Gastrocnemius medialis (tissue), 4 donors: ENCODE results near the gene RCN2. TPM values are rescaled to one million over a fixed set of nuclear protein-coding genes. Genes with fewer than 3 reads are reported as not detected.
"Not testable (repeated sequence)": the region's sequence is repeated elsewhere in the genome, so short reads cannot be mapped to it uniquely, and the experiment has no call there.

Source experiments
- ATAC-seq, 2 donors: fragments of 150-250 bp; one replicate each; pipeline ENCODE4 v1.9.1; 2016
- DNase-seq, 2 donors: peaks; one replicate each; pipeline ENCODE4 v3.0.0-alpha.2; 2019
- H3K27ac ChIP-seq, 4 donors: fragments of 200-600 bp; sonication (generic); 1 replicate in 1 of 4; 2 replicates in 3 of 4; pipeline ENCODE4 v1.5.1; 2016 to 2018; ENCODE audit warnings: mild to moderate bottlenecking in 2 of 4, moderate library complexity in 1 of 4
- H3K27me3 ChIP-seq, 3 donors: fragments of 200-600 bp; sonication (generic) in 2 of 3; 1 replicate in 1 of 3; 2 replicates in 2 of 3; pipeline versions ENCODE4 v1.5.1 to v1.6.0; 2016 to 2019; ENCODE audit warnings: mild to moderate bottlenecking in 1 of 3, moderate library complexity in 1 of 3
- H3K36me3 ChIP-seq, 2 donors: fragments of 200-600 bp; sonication (generic) in 1 of 2; one replicate each; pipeline ENCODE4 v1.5.1; 2017 to 2018
- H3K4me1 ChIP-seq, 2 donors: fragments of 200-600 bp; sonication (generic) in 1 of 2; one replicate each; pipeline ENCODE4 v1.5.1; 2016 to 2017; ENCODE audit warnings: mild to moderate bottlenecking in 2 of 2
- H3K4me3 ChIP-seq, 4 donors: fragments of 200-600 bp; sonication (generic) in 3 of 4; 1 replicate in 1 of 4; 2 replicates in 3 of 4; pipeline ENCODE4 v1.5.1; 2016 to 2019; ENCODE audit warnings: mild to moderate bottlenecking in 2 of 4
- H3K9me3 ChIP-seq, 3 donors: fragments of 200-600 bp; sonication (generic) in 2 of 3; 1 replicate in 1 of 3; 2 replicates in 2 of 3; pipeline ENCODE4 v1.5.1; 2016 to 2019
- POLR2A ChIP-seq, 2 donors: fragments of 450-650 bp; IDR thresholded peaks; one replicate each; pipeline ENCODE4 v1.6.1; 2017; ENCODE audit warnings: antibody characterized with exemption in 2 of 2, mild to moderate bottlenecking in 2 of 2, moderate library complexity in 2 of 2
- in situ Hi-C, 4 donors: fragments of 200-750 bp; cut with MboI; loops; one replicate each; pipeline versions ENCODE4 v1.15.0 to v1.8.0; 2017; ENCODE audit warnings: low sequenced_read_pairs in 4 of 4
- intact Hi-C: fragments of 100-400 bp; cut with DNase I; formaldehyde crosslinking; loops from one replicate; pipeline ENCODE4 v1.15.1; 2023; ENCODE audit warnings: low total_unique reads
- total RNA-seq, 4 donors: library from RNA; depleted of rRNA; stranded (reverse); fragments of >200 nt; gene quantifications; one replicate each; pipeline versions ENCODE4 v1.1.0 to v1.2.3, GENCODE V29; 2016
- TF ChIP-seq, protein P1 (sequence below), 5 experiments: fragments of 450-650 bp in 3 of 5; fragments of 200-600 bp in 2 of 5; sonication (generic) in 2 of 5; IDR thresholded peaks in 4 of 5; conservative IDR thresholded peaks in 1 of 5; 1 replicate in 4 of 5; 2 replicates in 1 of 5; pipeline ENCODE4 v1.5.1; 2016 to 2019; ENCODE audit warnings: antibody characterized with exemption in 5 of 5, mild to moderate bottlenecking in 3 of 5, moderate library complexity in 3 of 5

Gene RCN2, protein sequence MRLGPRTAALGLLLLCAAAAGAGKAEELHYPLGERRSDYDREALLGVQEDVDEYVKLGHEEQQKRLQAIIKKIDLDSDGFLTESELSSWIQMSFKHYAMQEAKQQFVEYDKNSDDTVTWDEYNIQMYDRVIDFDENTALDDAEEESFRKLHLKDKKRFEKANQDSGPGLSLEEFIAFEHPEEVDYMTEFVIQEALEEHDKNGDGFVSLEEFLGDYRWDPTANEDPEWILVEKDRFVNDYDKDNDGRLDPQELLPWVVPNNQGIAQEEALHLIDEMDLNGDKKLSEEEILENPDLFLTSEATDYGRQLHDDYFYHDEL
- 10 to 100 TPM; 23.2 to 32.2 (median 30.4) TPM for total RNA-seq

DNA sequence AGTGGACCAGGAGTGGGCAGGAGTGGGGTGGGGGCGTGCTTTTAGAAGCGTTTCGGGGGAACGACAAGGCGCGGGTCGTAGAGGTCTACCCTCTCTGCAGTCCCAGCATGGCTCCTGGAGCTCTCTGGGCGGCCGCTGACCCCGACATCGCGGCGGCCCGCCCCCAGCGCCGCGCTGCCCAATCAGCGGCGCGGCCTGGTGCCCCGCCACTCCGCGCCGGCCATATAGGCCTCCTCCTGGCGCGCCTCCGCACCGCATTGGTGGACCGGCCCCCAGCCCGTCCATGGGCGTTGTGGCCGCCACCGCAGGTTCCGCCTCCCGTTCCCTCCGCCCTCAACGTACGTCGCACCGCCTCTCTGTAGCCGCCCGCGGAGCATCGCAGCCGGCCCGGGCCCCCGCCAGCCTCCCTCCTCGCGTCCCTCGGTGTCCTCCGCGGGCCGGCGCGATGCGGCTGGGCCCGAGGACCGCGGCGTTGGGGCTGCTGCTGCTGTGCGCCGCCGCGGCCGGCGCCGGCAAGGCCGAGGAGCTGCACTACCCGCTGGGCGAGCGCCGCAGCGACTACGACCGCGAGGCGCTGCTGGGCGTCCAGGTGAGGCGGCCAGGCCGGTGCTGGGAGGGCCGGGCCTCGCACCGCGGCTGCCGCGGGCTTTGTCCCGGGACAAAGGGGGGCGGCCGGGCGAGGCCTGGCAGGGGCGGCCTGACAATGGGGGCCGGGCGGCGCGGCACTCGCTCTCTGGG, at the start of gene RCN2:
TSS of gene RCN2 (plus strand) at position 353 of the 738 bp plus-strand sequence. CDS start at position 446, 93 bp downstream.
- peak; percentile 97 to 99 for ATAC-seq
- Histone ChIP-seq H3K4me1 (peaks cover 14 to 15% of the 10 kb centered on the region in 2 donors), H3K27me3 (no peaks in the 10 kb centered on the region), H3K27ac (peak within 1 kb of the TSS; percentile 78 to 89 (median 82)), H3K4me3 (peak within 1 kb of the TSS; percentile 59 to 86 (median 63)), H3K9me3 (no peaks in the 10 kb centered on the region), H3K36me3 (peaks cover 0 to 23% of the 10 kb centered on the region in 2 donors)
- in situ Hi-C loops (no loop called here), intact Hi-C loops (loop anchor here (1.0 kb wide), 1 partner anchor 26 kb away; the partner anchor contains the start of gene SCAPER)
- peak; percentile 74 to 89 for TF ChIP-seq POLR2A (IDR thresholded peaks at IDR 0.05)
- TF ChIP-seq, protein P1, sequence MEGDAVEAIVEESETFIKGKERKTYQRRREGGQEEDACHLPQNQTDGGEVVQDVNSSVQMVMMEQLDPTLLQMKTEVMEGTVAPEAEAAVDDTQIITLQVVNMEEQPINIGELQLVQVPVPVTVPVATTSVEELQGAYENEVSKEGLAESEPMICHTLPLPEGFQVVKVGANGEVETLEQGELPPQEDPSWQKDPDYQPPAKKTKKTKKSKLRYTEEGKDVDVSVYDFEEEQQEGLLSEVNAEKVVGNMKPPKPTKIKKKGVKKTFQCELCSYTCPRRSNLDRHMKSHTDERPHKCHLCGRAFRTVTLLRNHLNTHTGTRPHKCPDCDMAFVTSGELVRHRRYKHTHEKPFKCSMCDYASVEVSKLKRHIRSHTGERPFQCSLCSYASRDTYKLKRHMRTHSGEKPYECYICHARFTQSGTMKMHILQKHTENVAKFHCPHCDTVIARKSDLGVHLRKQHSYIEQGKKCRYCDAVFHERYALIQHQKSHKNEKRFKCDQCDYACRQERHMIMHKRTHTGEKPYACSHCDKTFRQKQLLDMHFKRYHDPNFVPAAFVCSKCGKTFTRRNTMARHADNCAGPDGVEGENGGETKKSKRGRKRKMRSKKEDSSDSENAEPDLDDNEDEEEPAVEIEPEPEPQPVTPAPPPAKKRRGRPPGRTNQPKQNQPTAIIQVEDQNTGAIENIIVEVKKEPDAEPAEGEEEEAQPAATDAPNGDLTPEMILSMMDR (IDR thresholded peaks at IDR 0.05 in 4 of 5, conservative IDR thresholded peaks at IDR 0.05 in 1 of 5): peak in 2 of 5 experiments; percentile 7 to 23
- DNase-seq: peak; percentile 93 to 95

DNA sequence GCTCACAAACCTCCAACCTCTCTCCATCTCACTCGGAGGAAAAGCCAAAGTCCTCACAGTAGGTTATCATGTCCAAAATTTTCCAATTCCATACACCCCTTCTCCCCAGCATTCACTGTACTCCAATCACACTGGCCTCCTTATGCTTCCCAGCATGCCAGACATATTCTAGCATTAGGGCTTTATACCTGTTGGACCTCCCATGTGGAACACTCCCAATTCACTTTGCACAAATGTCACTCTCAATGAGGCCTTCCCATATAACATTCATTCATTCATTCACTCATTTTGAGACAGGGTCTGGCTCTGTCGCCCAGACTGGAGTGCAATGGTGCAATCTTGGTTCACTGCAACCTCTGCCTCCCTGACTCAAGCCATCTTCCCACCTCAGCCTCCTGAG, 46.3 kb upstream of the RCN2 start:
- Histone ChIP-seq H3K36me3 (peaks cover 0 to 11% of the 10 kb centered on the region in 2 donors), H3K9me3 (no peaks in the 10 kb centered on the region), H3K27ac (no peak overlapping the region), H3K4me1 (peaks cover 0 to 9% of the 10 kb centered on the region in 2 donors), H3K27me3 (no peaks in the 10 kb centered on the region), H3K4me3 (no peak overlapping the region)
- in situ Hi-C loops: no loop called here
- intact Hi-C loops: no loop called here
- TF ChIP-seq, protein P1 (IDR thresholded peaks at IDR 0.05 in 4 of 5, conservative IDR thresholded peaks at IDR 0.05 in 1 of 5): no peak
- DNase-seq: no peak
- no peak for ATAC-seq

DNA sequence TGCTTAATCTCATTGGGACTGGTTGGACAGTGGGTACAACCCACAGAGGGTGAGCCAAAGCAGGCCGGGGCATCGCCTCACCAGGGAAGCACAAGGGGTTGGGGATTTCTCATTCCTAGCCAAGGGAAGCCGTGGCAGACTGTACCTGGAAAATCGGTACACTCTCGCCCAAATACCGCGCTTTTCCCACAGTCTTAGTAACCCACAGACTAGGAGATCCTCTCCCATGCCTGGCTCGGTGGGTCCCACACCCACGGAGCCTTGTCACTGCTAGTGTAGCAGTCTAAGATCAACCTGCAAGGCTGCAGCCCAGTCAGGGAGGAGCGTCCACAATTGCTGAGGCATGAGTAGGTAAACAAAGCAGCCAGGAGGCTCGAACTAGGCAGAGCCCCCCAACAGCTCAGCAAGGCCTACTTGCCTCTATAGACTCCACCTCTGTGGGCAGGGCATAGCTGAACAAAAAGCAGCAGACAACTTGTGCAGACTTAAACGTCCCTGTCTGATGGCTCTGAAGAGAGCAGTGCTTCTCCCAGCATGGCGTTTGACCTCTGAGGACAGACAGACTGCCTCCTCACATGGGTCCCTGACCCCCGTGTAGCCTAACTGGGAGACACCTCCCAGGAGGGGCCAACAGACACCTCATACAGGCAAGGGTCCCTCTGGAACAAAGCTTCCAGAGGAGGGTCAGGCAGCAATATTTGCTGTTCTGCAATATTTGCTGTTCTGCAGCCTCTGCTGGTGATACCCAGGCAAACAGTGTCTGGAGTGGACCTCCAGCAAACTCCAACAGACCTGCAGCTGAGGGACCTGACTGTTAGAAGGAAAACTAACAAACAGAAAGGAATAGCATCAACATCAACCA, 44.0 kb upstream of the RCN2 start:
- H3K27ac ChIP-seq, H3K36me3 ChIP-seq, DNase-seq, in situ Hi-C loops, H3K4me3 ChIP-seq, H3K27me3 ChIP-seq, intact Hi-C loops, ATAC-seq, H3K9me3 ChIP-seq, H3K4me1 ChIP-seq: not testable (repeated sequence)

DNA sequence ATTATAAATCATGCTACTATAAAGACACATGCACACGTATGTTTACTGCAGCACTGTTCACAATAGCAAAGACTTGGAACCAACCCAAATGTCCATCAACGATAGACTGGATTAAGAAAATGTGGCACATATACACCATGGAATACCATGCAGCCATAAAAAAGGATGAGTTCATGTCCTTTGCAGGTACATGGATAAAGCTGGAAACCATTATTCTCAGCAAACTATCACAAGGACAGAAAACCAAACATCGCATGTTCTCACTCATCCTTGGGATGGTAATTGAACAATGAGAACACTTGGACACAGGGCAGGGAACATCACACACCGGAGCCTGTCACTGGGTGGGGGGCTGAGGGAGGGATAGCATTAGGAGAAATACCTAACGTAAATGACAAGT, 38.7 kb upstream of the RCN2 start:
- in situ Hi-C loops, H3K36me3 ChIP-seq, H3K27me3 ChIP-seq, intact Hi-C loops, H3K27ac ChIP-seq, DNase-seq, H3K4me3 ChIP-seq, H3K9me3 ChIP-seq, H3K4me1 ChIP-seq, ATAC-seq: not testable (repeated sequence)

DNA sequence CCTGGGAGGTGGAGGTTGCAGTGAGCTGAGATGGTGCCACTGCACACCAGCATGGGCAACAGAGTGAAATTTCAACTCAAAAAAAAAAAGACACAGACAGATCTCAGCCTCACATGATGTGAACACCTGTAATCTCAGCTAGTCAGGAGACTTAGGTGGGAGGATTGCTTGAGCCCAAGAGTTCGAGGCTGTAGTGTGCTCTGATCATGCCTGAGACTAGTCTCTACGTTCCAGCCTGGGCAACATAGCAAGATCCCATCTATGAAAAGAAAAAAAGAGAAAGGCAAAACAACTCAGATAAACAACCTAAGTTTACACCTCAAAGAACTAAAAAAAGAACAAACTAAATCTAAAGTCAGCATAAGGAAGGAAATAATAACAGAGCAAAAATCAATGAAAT, 37.4 kb upstream of the RCN2 start:
- intact Hi-C loops: no loop called here
- in situ Hi-C loops: no loop called here
- Histone ChIP-seq H3K27ac (no peak overlapping the region), H3K9me3 (no peaks in the 10 kb centered on the region), H3K4me3 (no peak overlapping the region), H3K27me3 (no peaks in the 10 kb centered on the region), H3K4me1 (no peaks in the 10 kb centered on the region), H3K36me3 (no peaks in the 10 kb centered on the region)
- ATAC-seq: no peak
- TF ChIP-seq POLR2A (IDR thresholded peaks at IDR 0.05): no peak
- TF ChIP-seq, protein P1 (IDR thresholded peaks at IDR 0.05 in 4 of 5, conservative IDR thresholded peaks at IDR 0.05 in 1 of 5): no peak
- no peak for DNase-seq
